Loucy (cell line): ENCODE data around the gene OR1L6.

Experiments
- H2AFZ ChIP-seq: fragments of 200-600 bp; sonication (generic); 2 replicates; pipeline ENCODE4 v1.6.0; 2016; ENCODE audit warnings: antibody characterized with exemption, mild to moderate bottlenecking, low read length, moderate library complexity
- H3F3A ChIP-seq: fragments of 200-600 bp; 2 replicates; pipeline ENCODE4 v1.6.0; 2016; ENCODE audit warnings: antibody characterized with exemption, low read depth, mild to moderate bottlenecking
- H3K27me3 ChIP-seq: fragments of 200-600 bp; sonication (generic); 2 replicates; pipeline ENCODE4 v1.6.1; 2014; ENCODE audit warnings: low read length, mild to moderate bottlenecking; ENCODE audit not compliant: insufficient read depth, poor library complexity, severe bottlenecking
- H3K36me3 ChIP-seq: fragments of 200-600 bp; sonication (generic); 2 replicates; pipeline ENCODE4 v1.6.1; 2016; ENCODE audit warnings: low read length; ENCODE audit not compliant: insufficient read depth
- H3K4me1 ChIP-seq: fragments of 200-600 bp; sonication (generic); 2 replicates; pipeline ENCODE4 v1.5.1; 2014; ENCODE audit warnings: low read length, mild to moderate bottlenecking; ENCODE audit not compliant: insufficient read depth, poor library complexity, severe bottlenecking
- H3K4me2 ChIP-seq: fragments of 200-600 bp; sonication (generic); 2 replicates; pipeline ENCODE4 v1.6.0; 2014; ENCODE audit warnings: antibody characterized with exemption, low read length, low read depth, mild to moderate bottlenecking; ENCODE audit not compliant: poor library complexity, severe bottlenecking
- H3K4me3 ChIP-seq: fragments of 200-600 bp; sonication (generic); 2 replicates; pipeline ENCODE4 v1.5.1; 2014; ENCODE audit warnings: low read length, mild to moderate bottlenecking, mixed read lengths; ENCODE audit not compliant: poor library complexity, severe bottlenecking
- H3K79me2 ChIP-seq: fragments of 200-600 bp; sonication (generic); 2 replicates; pipeline ENCODE4 v1.6.1; 2014; ENCODE audit warnings: low read length; ENCODE audit not compliant: insufficient read depth
- H3K9ac ChIP-seq: fragments of 200-600 bp; sonication (generic); 2 replicates; pipeline ENCODE4 v1.6.0; 2014; ENCODE audit warnings: mild to moderate bottlenecking, low read depth, low read length, moderate library complexity; ENCODE audit not compliant: poor library complexity, severe bottlenecking
- H3K9me2 ChIP-seq: fragments of 200-600 bp; sonication (generic); replicated peaks from 2 replicates; pipeline ENCODE4 v1.6.1; 2016; ENCODE audit warnings: low read depth, low read length, mixed read lengths
- H3K9me3 ChIP-seq: fragments of 200-600 bp; sonication (generic); 2 replicates; pipeline ENCODE4 v1.6.1; 2014; ENCODE audit warnings: mild to moderate bottlenecking, antibody characterized with exemption, low read length, low read depth; ENCODE audit not compliant: insufficient read depth
- H4K20me1 ChIP-seq: fragments of 200-600 bp; sonication (generic); 2 replicates; pipeline ENCODE4 v1.6.0; 2014; ENCODE audit warnings: antibody characterized with exemption, low read length, mild to moderate bottlenecking; ENCODE audit not compliant: insufficient read depth, poor library complexity, severe bottlenecking
- CTCF ChIP-seq: fragments of 200-600 bp; sonication (generic); conservative IDR thresholded peaks from 2 replicates; pipeline ENCODE4 v1.5.1; 2014; ENCODE audit warnings: mild to moderate bottlenecking, antibody characterized with exemption, low read length
- EZH2phosphoT487 ChIP-seq: fragments of 200-600 bp; IDR thresholded peaks from 2 replicates; pipeline ENCODE4 v1.6.1; 2018; ENCODE audit warnings: antibody characterized with exemption, mild to moderate bottlenecking, moderate library complexity, borderline replicate concordance

The OR1L6 gene

GRCh38 chr9:122789256-122790046 lies 47.3 kb downstream of the OR1L6 start:
- Histone ChIP-seq H3K27me3 (no peaks in the 10 kb centered on the region), H3K4me3 (no peak overlapping the region), H3K4me2 (no peak overlapping the region), H3K79me2 (no peaks in the 10 kb centered on the region), H3F3A (no peaks in the 10 kb centered on the region), H3K36me3 (no peaks in the 10 kb centered on the region), H3K4me1 (no peaks in the 10 kb centered on the region), H3K9me2 (no peaks in the 10 kb centered on the region), H3K9ac (no peak overlapping the region), H4K20me1 (no peaks in the 10 kb centered on the region), H3K9me3 (no peaks in the 10 kb centered on the region), H2AFZ (no peak overlapping the region)
- TF ChIP-seq EZH2phosphoT487 = no peak
- no peak for TF ChIP-seq CTCF

DNA sequence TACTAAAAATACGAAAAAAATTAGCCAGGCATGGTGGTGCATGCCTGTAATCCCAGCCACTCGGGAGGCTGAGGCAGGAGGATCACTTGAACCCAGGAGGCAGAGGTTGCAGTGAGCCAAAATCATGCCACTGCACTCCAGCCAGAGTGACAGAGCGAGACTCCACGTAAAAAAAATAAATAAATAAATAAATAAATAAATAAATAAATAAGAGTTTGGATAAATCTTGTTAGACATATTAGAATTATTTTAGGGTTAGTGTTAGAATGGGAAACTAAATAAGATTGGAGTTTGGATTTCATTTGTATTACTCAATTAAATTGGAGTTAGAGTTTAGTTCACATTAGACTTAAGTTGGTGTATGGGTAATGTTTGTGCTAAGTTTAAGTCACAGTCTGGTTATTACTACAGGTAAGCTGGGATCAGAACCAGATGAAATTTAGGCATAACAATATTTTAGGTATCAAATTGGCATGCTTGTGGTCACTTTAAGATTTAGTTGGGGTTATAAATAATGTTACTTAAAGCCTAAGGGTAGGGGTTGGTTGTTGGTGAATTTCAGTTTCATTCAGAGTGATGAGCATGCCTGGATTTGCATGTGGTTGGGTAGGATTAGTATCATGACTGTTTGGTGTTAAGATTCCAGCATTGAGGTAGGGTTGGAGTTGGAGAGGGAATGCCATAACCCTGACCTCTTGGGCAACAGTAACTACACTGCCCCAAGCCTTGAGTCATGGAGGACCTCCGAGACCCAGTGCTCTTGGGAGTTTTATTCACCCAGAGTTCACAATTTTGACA lies 50.0 kb downstream of the OR1L6 start:
- H3K27me3 ChIP-seq = no peaks in the 10 kb centered on the region
- H2AFZ ChIP-seq = no peak overlapping the region
- H3F3A ChIP-seq = no peaks in the 10 kb centered on the region
- no peaks in the 10 kb centered on the region for H3K79me2 ChIP-seq
- H3K9me3 ChIP-seq = no peaks in the 10 kb centered on the region
- no peaks in the 10 kb centered on the region for H3K36me3 ChIP-seq
- H3K4me3 ChIP-seq = no peak overlapping the region
- H3K9me2 ChIP-seq = no peaks in the 10 kb centered on the region
- TF ChIP-seq CTCF = no peak
- H3K4me1 ChIP-seq = no peaks in the 10 kb centered on the region
- no peak overlapping the region for H3K9ac ChIP-seq
- H3K4me2 ChIP-seq = no peak overlapping the region
- no peaks in the 10 kb centered on the region for H4K20me1 ChIP-seq

GRCh38 chr9:122797316-122798063 lies 55.4 kb downstream of the OR1L6 start:
- no peak overlapping the region for H3K9ac ChIP-seq
- H3K4me2 ChIP-seq = no peak overlapping the region
- no peaks in the 10 kb centered on the region for H4K20me1 ChIP-seq
- H3K36me3 ChIP-seq = no peaks in the 10 kb centered on the region
- H2AFZ ChIP-seq = no peak overlapping the region
- no peaks in the 10 kb centered on the region for H3K9me3 ChIP-seq
- TF ChIP-seq CTCF = no peak
- no peak for TF ChIP-seq EZH2phosphoT487
- no peaks in the 10 kb centered on the region for H3F3A ChIP-seq
- no peaks in the 10 kb centered on the region for H3K9me2 ChIP-seq
- no peak overlapping the region for H3K4me3 ChIP-seq
- no peaks in the 10 kb centered on the region for H3K4me1 ChIP-seq
- H3K79me2 ChIP-seq = no peaks in the 10 kb centered on the region
- H3K27me3 ChIP-seq = no peaks in the 10 kb centered on the region
